GM18498 (cell line): ENCODE measurements around the gene SPNS2.

Source experiments
- ATAC-seq: cut with Tn5 transposase; IDR thresholded peaks from one replicate; pipeline ENCODE4 v1.9.1; 2021; ENCODE audit warnings: mild to moderate bottlenecking, moderate library complexity; ENCODE audit not compliant: unreplicated experiment

The SPNS2 gene

DNA sequence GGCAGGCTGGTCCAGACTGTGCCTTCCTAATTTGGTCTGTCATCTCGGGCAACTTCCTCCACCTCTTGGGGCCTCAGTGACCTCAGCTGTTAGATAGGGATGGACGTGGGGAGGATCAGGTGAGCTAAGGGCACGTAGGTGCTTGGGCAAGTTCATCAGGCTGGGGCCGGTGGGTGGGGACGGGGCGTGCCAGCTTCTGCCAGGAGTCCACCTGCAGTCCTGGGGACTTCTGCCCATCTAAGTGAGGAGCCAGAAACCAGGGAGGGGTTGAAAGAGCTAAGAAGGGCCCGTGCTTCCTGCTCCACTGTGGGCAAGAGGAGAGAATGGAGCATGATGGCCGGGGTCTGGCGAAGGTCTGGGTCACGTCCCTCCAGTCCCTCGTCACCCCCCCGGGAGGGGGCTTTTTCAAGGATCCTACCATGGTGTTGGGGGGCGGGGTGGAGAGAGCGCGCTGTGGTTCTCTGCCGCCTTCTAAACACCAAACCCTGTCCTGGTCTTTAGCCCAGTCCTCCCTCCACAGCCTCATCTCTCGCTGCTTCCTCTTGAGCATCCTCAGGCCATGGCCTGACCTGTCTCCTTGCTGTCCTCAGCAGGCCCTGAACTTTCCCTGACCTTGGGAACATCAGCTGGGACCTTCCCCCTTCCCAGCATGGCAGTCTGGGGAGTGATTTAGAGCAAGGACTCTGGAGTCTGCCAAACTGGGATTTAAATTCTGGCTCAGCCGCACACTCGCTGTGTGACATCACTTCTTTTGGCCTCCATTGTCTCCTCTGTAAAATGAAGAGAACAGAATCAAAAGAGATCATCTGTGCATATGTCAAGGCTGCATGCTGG lies 21.6 kb downstream of the SPNS2 start:
- no peak for ATAC-seq

DNA sequence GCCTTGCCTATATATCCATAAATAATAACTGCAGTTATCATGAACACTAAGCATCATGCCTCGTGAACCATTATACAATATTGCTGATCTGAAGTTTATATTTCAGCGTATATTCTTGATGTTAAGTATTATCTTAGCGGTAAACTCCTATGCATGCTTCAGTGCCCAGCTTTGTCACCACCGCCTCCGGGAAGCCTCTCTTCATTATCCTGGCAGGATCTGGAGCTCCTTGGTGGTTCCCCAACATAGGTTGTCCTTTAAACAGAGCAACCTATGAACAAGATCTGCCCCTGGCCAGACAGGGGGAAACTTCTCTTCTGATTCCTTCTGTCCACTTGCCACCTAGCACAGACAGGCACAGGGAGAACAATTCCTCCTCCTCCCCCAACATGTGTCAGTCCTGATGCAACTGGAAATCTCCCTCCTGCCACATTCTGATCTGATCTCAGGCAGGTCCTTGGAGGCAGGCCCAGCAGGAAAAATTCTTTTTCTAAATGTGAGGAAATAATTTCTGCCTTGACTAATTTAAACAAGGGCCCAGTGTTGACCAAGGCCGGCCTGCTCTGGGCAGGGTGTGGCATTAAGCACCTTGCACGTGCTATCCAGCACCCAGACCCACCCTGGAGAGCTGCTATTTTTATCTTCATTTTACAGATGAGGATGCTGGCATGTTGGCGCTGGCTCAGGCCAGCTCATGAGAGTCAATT lies 22.4 kb downstream of the SPNS2 start:
- ATAC-seq, result no peak

- ATAC-seq, result no peak
Observed at GRCh38 chr17:4522661-4523060, 24.0 kb downstream of the SPNS2 start.

- ATAC-seq, result no peak
Observed at GRCh38 chr17:4523946-4524345, 25.3 kb downstream of the SPNS2 start.

DNA sequence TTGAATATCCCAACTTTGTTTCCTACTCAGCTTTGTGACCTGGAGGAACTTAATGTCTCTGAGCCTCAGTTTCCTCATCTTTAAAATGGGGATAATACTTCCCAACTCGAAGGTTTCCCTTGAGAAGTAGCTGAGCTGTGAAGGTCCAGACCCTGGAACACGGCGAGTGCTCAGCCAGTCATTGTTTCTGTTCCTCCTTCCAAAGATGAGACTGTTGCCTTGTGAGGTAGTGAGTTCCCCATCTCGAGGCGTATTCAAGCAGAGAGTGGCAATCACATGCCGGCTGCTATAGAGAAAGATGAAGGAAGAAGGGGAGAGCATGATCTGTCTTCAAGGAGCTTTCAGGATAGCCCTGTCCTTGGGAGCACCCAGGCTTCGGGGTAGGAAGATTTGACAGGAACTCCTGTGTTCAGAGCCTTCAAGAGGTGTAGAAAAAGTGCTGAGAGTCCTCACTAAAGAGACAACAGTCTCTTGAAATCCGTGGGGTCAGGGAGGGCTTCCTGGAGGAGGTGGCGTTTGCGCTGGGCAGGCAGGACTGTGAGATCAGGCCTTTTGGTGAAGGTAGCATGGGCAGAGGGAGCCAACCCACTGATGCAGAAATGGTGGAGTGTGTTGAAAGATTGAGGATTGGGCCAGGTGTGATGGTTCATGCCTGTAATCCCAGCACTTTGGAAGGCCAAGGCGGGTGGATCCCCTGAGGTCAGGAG lies 27.2 kb downstream of the SPNS2 start:
- no peak for ATAC-seq

DNA sequence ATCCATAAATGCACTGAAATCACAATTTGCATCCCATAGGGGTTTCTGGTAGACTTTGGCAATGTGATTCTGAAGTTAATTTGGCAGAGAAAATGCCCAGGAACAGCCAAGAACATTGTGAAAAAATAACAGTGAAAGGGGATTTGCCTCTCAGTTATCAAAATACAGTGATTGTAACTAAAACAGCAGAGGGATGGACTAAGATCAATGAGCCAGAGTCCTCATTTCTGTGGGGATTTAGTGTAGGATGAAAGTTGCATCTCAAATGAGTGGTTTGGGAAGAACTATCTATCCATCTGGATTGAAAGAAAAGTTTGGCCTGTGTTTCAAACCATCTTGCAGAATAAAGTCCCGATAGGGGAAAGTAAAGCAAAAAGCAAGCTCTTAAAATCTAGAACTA lies 28.5 kb downstream of the SPNS2 start:
- no peak for ATAC-seq

DNA sequence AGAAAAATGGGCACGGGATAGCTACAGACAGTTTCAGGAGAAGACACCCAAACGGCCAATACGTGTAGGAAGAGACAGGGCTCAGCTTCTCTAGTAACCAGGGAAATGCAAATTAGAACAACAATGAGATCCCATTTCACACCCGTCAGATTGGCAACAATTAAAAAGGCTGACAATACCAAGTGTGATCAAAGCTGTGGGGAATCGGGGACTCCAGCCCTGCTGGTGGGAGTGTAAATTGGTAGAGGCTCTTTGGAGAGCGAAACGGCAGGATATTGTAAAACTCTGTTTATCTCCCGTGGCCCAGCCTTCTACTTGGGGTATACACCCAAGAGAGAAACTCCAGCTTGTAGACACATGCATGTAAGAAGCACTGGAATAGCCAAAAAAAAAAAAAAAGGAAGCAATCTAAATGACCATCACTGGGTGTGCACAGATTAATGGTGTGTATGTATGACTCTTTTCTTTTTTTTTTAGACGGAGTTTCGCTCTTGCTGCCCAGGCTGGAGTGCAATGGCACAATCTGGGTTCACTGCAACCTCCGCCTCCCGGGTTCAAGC lies 29.0 kb downstream of the SPNS2 start:
- no peak for ATAC-seq

GRCh38 chr17:4529533-4530152 lies 31.0 kb downstream of the SPNS2 start:
- no peak for ATAC-seq

DNA sequence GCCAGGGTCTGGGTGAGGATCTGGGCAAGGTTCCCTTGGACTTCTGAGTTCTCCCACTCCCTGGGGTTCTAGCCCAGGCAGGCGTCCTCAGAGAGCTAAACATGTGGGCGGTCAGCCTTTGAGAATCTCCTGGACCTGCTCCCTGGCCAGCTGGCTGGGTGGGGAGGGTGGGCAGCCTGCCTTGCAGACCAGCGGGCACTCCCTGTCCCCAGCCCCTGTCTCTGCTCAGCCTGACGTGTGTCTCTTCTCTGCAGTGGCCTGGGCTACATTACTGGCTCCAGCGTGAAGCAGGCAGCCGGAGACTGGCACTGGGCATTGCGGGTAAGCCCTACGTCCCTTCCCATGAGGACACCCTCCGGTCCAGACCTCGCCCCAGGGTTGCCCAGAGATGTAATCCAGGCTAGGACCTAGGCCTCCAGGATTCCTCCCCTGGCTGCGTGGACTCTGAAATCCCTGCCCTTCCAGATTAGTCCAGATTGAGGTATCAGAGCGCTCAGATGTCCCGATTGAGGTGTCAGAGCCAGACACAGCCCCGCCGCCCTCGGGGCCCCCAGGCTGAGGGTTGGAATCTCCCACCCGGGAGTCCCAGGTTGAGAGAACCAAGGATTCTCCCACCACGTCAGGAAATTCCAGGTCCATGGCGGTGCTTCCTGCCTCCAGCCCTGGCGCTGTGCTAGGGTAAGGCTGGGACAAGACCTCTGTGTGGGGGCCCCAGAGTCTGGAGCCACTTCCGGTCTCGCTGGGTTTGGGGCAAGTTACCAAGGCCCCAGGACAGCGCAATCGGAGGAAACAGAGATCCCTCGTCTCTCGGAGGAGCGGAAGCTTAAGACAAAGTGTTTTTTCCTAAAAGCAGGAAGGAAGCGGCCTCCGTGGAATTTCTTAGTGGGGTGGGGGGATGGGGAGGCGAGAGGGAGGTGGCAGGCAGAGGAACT lies 32.4 kb downstream of the SPNS2 start:
- ATAC-seq, result no peak

GRCh38 chr17:4531988-4532736 lies 33.5 kb downstream of the SPNS2 start:
- ATAC-seq, result no peak

DNA sequence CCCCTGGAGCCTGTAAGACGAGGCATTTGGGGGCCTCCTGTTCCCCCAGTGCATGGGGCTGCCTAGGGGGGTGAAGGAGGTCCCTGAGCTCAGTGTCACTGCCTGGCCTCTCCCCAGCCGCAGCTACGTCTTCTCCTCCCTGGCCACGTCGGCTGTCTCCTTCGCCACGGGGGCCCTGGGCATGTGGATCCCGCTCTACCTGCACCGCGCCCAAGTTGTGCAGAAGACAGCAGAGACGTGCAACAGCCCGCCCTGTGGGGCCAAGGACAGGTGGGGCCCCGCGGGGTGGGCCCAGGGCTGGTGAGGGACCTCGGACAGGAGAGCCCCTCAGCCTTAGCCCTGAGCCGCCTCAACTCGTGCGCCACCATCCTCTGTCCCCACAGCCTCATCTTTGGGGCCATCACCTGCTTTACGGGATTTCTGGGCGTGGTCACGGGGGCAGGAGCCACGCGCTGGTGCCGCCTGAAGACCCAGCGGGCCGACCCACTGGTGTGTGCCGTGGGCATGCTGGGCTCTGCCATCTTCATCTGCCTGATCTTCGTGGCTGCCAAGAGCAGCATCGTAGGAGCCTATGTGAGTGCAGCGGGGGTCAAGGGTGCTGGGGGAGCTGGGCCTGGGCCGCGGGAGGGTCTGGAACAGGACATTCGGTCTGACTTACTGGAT lies 34.3 kb downstream of the SPNS2 start:
- no peak for ATAC-seq

GRCh38 chr17:4533523-4534504 lies 35.1 kb downstream of the SPNS2 start:
- no peak for ATAC-seq

DNA sequence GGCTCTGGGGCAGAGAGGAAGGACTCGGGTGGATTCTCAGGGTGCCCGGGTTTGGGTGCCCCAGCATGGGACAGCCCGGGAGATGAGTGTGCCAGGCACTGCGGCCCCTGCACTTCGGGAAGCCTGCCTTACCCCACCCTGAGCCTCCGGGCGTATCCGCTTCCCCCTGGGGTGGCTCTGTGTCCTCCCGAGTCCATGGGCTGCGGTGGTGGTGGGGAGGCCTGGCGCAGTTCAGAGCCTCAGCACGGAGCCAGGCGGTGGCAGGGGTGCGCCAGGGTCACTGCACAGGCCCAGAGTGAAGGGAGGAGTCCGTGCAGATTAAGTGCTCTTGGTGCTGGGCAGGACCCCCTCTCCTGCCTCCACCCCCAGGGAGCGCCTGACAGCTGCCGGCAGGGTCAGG lies 35.8 kb downstream of the SPNS2 start:
- no peak for ATAC-seq

- no peak for ATAC-seq
Observed at GRCh38 chr17:4534928-4535666, 36.4 kb downstream of the SPNS2 start.

DNA sequence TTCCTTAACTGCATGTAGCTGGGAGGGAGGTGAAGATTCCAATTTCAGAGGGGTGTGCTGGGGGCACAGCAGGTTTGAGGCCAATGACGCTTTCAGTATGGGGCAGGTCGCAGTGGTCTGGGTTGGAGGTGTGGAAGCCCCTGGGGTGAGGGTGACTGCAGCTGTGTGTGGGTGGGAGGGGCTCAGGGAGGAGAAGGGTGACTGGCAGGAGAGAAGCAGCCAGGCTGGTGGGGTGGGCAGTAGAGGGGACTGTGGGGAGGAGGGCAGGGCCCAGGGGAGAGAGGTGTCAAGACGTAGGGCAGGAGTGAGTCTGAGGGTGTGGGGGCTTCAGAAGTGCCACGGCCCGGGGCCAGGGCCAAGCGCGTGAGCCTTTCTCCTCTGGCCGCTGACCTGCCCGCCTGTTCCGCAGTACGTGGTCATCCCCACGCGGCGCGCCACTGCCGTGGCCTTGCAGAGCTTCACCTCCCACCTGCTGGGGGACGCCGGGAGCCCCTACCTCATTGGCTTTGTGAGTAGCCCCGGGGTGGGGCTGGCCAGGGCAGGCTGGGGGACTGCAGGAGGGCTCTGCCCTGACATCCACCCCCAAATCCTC lies 37.1 kb downstream of the SPNS2 start:
- no peak for ATAC-seq

GRCh38 chr17:4536259-4536741 lies 37.6 kb downstream of the SPNS2 start:
- ATAC-seq, result no peak
